Measurements from ENCODE around the gene FOXP1.

FOXP1 gene

DNA sequence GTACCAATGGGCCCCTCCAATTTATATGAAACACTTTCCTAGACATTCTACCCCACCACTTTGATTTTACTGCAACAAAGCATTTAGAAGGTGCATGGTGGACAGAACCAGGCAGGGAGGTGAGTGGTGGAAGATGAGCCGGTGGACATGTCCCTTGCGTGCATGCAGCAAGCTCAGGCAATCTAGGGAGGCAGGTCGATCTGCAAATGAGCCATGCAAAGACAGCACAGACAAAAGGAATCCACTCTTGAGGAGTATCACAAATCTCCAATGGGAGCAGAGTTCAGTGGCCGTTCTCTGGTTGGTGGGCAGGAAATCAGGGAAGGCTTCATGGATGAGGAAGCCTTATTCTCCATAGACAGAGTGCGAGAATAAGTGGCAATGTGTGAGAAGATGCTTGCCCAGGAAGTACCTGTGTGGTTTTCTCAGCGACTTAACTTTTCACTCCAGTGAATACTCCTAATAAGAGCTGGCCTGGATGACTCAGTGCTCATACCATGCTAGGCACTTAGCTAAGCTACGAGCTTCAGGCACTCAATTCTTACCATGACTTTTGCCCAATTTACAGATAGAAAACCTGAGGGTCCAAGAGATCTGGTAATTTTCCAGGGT is 152.5 kb downstream of the FOXP1 start:
- DNase-seq = no peak
- Histone ChIP-seq H3K27me3 (ENCODE audit: insufficient read depth, low read depth, severe bottlenecking) (no peaks in the 10 kb centered on the region), H3K36me3 (no peaks in the 10 kb centered on the region), H3K9me3 (ENCODE audit: severe bottlenecking) (no peaks in the 10 kb centered on the region), H3K27ac (no peak overlapping the region), H3K4me3 (ENCODE audit: low read depth, low read length) (no peak overlapping the region)
- TF ChIP-seq, protein P1, sequence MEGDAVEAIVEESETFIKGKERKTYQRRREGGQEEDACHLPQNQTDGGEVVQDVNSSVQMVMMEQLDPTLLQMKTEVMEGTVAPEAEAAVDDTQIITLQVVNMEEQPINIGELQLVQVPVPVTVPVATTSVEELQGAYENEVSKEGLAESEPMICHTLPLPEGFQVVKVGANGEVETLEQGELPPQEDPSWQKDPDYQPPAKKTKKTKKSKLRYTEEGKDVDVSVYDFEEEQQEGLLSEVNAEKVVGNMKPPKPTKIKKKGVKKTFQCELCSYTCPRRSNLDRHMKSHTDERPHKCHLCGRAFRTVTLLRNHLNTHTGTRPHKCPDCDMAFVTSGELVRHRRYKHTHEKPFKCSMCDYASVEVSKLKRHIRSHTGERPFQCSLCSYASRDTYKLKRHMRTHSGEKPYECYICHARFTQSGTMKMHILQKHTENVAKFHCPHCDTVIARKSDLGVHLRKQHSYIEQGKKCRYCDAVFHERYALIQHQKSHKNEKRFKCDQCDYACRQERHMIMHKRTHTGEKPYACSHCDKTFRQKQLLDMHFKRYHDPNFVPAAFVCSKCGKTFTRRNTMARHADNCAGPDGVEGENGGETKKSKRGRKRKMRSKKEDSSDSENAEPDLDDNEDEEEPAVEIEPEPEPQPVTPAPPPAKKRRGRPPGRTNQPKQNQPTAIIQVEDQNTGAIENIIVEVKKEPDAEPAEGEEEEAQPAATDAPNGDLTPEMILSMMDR (IDR thresholded peaks at IDR 0.05; ENCODE audit: low read depth, low read length) = no peak

- Histone ChIP-seq H3K27me3 (ENCODE audit: insufficient read depth, low read depth, severe bottlenecking) (no peaks in the 10 kb centered on the region), H3K4me3 (ENCODE audit: low read depth, low read length) (no peak overlapping the region), H3K36me3 (no peaks in the 10 kb centered on the region), H3K27ac (no peak overlapping the region), H3K9me3 (ENCODE audit: severe bottlenecking) (no peaks in the 10 kb centered on the region)
- no peak for DNase-seq
- TF ChIP-seq, protein P1 (IDR thresholded peaks at IDR 0.05; ENCODE audit: low read depth, low read length) = no peak
Measured at GRCh38 chr3:71429597-71429988, 153.9 kb downstream of the FOXP1 start.

DNA sequence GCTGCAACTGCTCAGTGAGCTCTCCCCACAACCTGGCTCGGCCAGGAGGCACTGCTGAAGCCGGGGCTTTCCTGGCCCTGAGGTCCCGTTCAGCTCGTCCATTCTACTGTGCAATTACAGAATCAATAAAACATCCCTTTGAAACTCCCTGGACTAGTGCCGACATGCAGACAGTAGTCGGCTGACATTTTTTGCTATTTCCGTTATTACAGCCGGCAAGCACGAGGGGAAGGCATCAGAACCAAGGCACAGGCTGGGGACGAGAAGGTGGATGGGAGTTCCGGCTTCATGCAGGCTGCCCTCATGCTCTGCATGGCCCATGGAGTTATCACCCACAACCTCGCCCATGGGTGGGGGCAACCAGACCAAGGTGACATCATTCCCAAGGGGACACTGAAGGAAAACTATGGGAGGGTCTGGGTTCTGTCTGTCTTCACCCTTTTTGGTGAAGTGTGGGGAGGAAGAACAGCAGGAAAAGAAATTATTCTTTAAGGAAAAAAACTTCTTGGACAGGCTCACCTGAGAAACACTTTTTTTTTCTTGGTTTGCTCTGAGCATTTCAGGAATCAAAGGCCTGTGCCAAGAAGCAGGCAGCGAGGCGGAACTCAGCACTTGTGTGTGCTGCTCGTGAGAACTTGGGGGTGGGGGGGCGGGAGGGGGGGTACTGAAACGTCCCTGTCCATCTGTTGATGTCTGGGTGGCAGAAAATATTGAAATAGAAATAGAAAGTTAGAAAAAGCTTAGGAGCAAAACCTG is 154.5 kb downstream of the FOXP1 start:
- H3K9me3 ChIP-seq (ENCODE audit: severe bottlenecking) = no peaks in the 10 kb centered on the region
- no peak for DNase-seq
- no peaks in the 10 kb centered on the region for H3K36me3 ChIP-seq
- no peak overlapping the region for H3K27ac ChIP-seq
- no peak overlapping the region for H3K4me3 ChIP-seq (ENCODE audit: low read depth, low read length)
- H3K27me3 ChIP-seq (ENCODE audit: insufficient read depth, low read depth, severe bottlenecking) = no peaks in the 10 kb centered on the region
- TF ChIP-seq, protein P1 (IDR thresholded peaks at IDR 0.05; ENCODE audit: low read depth, low read length) = no peak

DNA sequence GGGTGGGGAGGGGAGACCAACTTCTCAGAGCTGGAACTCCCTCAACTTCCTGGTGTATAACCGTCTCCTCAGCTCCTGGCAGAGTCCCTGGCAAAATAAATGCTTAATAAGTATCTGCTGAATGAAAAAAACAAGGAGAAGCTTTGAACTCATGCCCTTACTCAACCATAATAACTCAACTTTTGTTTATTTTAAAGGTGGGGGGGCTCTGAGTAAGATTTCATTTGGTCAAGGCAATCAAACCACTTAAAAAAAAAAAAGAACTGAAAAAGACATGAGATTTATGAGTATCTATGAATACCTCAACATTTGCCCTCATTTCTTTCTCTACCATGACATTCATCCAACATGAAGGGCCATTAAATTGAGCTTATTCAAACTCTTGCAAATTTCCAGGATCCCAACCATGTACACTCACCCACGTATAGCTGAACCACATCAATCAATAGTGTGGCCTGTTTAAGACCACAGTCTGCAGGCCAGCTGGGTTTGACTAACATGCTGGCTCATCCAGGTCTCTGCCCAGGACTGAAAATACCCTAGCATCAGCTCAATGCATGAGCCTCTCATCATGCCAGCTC is 157.9 kb downstream of the FOXP1 start:
- Histone ChIP-seq H3K36me3 (no peaks in the 10 kb centered on the region), H3K27ac (no peak overlapping the region), H3K4me3 (ENCODE audit: low read depth, low read length) (no peak overlapping the region), H3K9me3 (ENCODE audit: severe bottlenecking) (no peaks in the 10 kb centered on the region), H3K27me3 (ENCODE audit: insufficient read depth, low read depth, severe bottlenecking) (no peaks in the 10 kb centered on the region)
- TF ChIP-seq, protein P1 (IDR thresholded peaks at IDR 0.05; ENCODE audit: low read depth, low read length) = no peak
- no peak for DNase-seq

GRCh38 chr3:71423151-71423906 is 160.2 kb downstream of the FOXP1 start:
- Histone ChIP-seq H3K36me3 (no peaks in the 10 kb centered on the region), H3K9me3 (ENCODE audit: severe bottlenecking) (no peaks in the 10 kb centered on the region), H3K27me3 (ENCODE audit: insufficient read depth, low read depth, severe bottlenecking) (no peaks in the 10 kb centered on the region), H3K27ac (no peak overlapping the region), H3K4me3 (ENCODE audit: low read depth, low read length) (no peak overlapping the region)
- peak; percentile 12 for DNase-seq
- TF ChIP-seq, protein P1 (IDR thresholded peaks at IDR 0.05; ENCODE audit: low read depth, low read length) = no peak

Measured in WERI-Rb-1 (cell line).